Spleen (tissue), 11 donors: ENCODE measurements around the gene ESX1. TPM values are rescaled to one million over a fixed set of nuclear protein-coding genes. Genes with fewer than 3 reads are reported as not detected.

Source experiments
- DNase-seq: peaks from one replicate; pipeline ENCODE4 v3.0.0-alpha.2; 2020
- H3K27ac ChIP-seq, 8 donors: fragments of 200-600 bp; sonication (generic) in 7 of 8; 1 replicate in 4 of 8; 2 replicates in 4 of 8; pipeline versions ENCODE4 v1.5.0 to v1.8.0; 2016 to 2021; ENCODE audit warnings: inconsistent platforms in 4 of 8, mild to moderate bottlenecking in 4 of 8, moderate library complexity in 1 of 8
- H3K27me3 ChIP-seq, 7 donors: fragments of 200-600 bp; sonication (generic) in 6 of 7; replicated peaks in 1 of 7; 1 replicate in 4 of 7; 2 replicates in 3 of 7; pipeline versions ENCODE4 v1.5.0 to v1.8.0; 2016 to 2021; ENCODE audit warnings: inconsistent platforms in 3 of 7, mild to moderate bottlenecking in 1 of 7
- H3K36me3 ChIP-seq, 6 donors: fragments of 200-600 bp; sonication (generic) in 5 of 6; 1 replicate in 4 of 6; 2 replicates in 2 of 6; pipeline versions ENCODE4 v1.5.0 to v1.8.0; 2016 to 2021; ENCODE audit warnings: inconsistent platforms in 2 of 6
- H3K4me1 ChIP-seq, 6 donors: fragments of 200-600 bp; sonication (generic) in 5 of 6; 1 replicate in 3 of 6; 2 replicates in 3 of 6; pipeline versions ENCODE4 v1.5.0 to v1.8.0; 2016 to 2021; ENCODE audit warnings: inconsistent platforms in 3 of 6
- H3K4me3 ChIP-seq, 8 donors: fragments of 200-600 bp; sonication (generic) in 7 of 8; 1 replicate in 4 of 8; 2 replicates in 4 of 8; pipeline versions ENCODE4 v1.5.0 to v1.8.0; 2016 to 2021; ENCODE audit warnings: inconsistent platforms in 4 of 8, mild to moderate bottlenecking in 4 of 8, moderate library complexity in 2 of 8
- H3K9me3 ChIP-seq, 8 donors: fragments of 200-600 bp; sonication (generic) in 7 of 8; 1 replicate in 4 of 8; 2 replicates in 4 of 8; pipeline versions ENCODE4 v1.5.0 to v1.8.0; 2016 to 2021; ENCODE audit warnings: inconsistent platforms in 4 of 8
- CTCF ChIP-seq, 11 experiments: fragments of 200-600 bp in 7 of 11; fragments of 450-650 bp in 4 of 11; sonication (generic) in 4 of 11; IDR thresholded peaks in 8 of 11; conservative IDR thresholded peaks in 3 of 11; 1 replicate in 7 of 11; 2 replicates in 4 of 11; pipeline versions ENCODE4 v1.4.0 to v1.8.0; 2016 to 2021; ENCODE audit warnings: antibody characterized with exemption in 11 of 11, inconsistent platforms in 4 of 11, mild to moderate bottlenecking in 1 of 11
- POLR2A ChIP-seq, 3 donors: fragments of 450-650 bp; IDR thresholded peaks; one replicate each; pipeline ENCODE4 v1.5.1; 2017; ENCODE audit warnings: antibody characterized with exemption in 3 of 3, mild to moderate bottlenecking in 1 of 3
- POLR2AphosphoS5 ChIP-seq, 3 donors: sonication (generic); formaldehyde crosslinking; IDR thresholded peaks; one replicate each; pipeline ENCODE4 v1.5.1; 2017; ENCODE audit warnings: antibody characterized with exemption in 3 of 3
- WGBS, 5 donors: extraction: QIAGEN DNeasy Blood & Tissue Kit in 3 of 5; methylation state at CpG; one replicate each; pipeline versions ENCODE4 v1.1.5 to v1.1.7; 2013 to 2018; 5-methylcytosine and 5-hydroxymethylcytosine counted together
- intact Hi-C: fragments of 100-400 bp; cut with DNase I; formaldehyde crosslinking; loops from one replicate; pipeline ENCODE4 v1.15.0; 2023; ENCODE audit warnings: low total_unique reads
- polyA plus RNA-seq, 3 donors: library from polyadenylated mRNA; stranded (reverse); fragments of 200-250 nt; gene quantifications; one replicate each; pipeline ENCODE4 v1.2.1, GENCODE V29; 2013
- total RNA-seq, 7 donors: library from RNA; depleted of rRNA in 3 of 7; stranded (reverse); fragments of >200 nt in 3 of 7; fragmentation: NEBNext Ultra II Directional in 4 of 7; extraction: Animal tissue kit (Norgen Biotek cat#: 25700) in 4 of 7; gene quantifications; one replicate each; pipeline versions ENCODE4 v1.1.0 to v1.2.1, GENCODE V29; 2016 to 2021
- donor health status: healthy with polysubstance abuse.
- donor health status: DM: no; HTN: no; CAD: no; lungs with moderate emphysema.
- donor health status: DM: no; HTN: no; CAD: no.
- donor health status: Bipolar disorder and iron deficiency.
- donor health status: healthy.
- donor health status: DM: no; HTN: no; CAD: no.
- donor health status: DM: yes; HTN: yes; CAD: no.

Gene ESX1
- total and polyA plus RNA-seq, 10 donors: not detected

- peaks cover 0 to 44% (median 0%) of the 10 kb centered on the region in 7 donors for H3K27me3 ChIP-seq
- intact Hi-C loops: no loop called here
- H3K27ac ChIP-seq: no peak overlapping the region
- H3K4me1 ChIP-seq: no peaks in the 10 kb centered on the region
- H3K36me3 ChIP-seq: no peaks in the 10 kb centered on the region
- 65 to 80% (median 73%) methylated on average over 4 of the region's 4 CpGs for whole genome bisulfite sequencing, 5 donors
- DNase-seq: no peak
- no peak overlapping the region for H3K4me3 ChIP-seq
- no peaks in the 10 kb centered on the region for H3K9me3 ChIP-seq
- TF ChIP-seq CTCF (IDR thresholded peaks at IDR 0.05 in 8 of 11, conservative IDR thresholded peaks at IDR 0.05 in 3 of 11) (no peak), POLR2AphosphoS5 (IDR thresholded peaks at IDR 0.05) (no peak), POLR2A (IDR thresholded peaks at IDR 0.05) (no peak)
These were observed 30.5 kb upstream of the ESX1 start for GRCh38 chrX:104285201-104285600.

GRCh38 chrX:104284507-104284906 lies 29.8 kb upstream of the ESX1 start:
- TF ChIP-seq POLR2A (IDR thresholded peaks at IDR 0.05) (no peak), CTCF (IDR thresholded peaks at IDR 0.05 in 8 of 11, conservative IDR thresholded peaks at IDR 0.05 in 3 of 11) (no peak), POLR2AphosphoS5 (IDR thresholded peaks at IDR 0.05) (no peak)
- no peaks in the 10 kb centered on the region for H3K4me1 ChIP-seq
- H3K4me3 ChIP-seq: no peak overlapping the region
- WGBS, 5 donors: 44 to 82% (median 56%) methylated on average over 2 of the region's 2 CpGs
- intact Hi-C loops: no loop called here
- H3K9me3 ChIP-seq: no peaks in the 10 kb centered on the region
- H3K36me3 ChIP-seq: no peaks in the 10 kb centered on the region
- no peak for DNase-seq
- H3K27ac ChIP-seq: no peak overlapping the region
- H3K27me3 ChIP-seq: peaks cover 0 to 51% (median 0%) of the 10 kb centered on the region in 7 donors

- Histone ChIP-seq H3K36me3 (no peaks in the 10 kb centered on the region), H3K4me1 (no peaks in the 10 kb centered on the region), H3K27me3 (peaks cover 0 to 45% (median 0%) of the 10 kb centered on the region in 7 donors), H3K27ac (no peak overlapping the region), H3K4me3 (no peak overlapping the region), H3K9me3 (no peaks in the 10 kb centered on the region)
- TF ChIP-seq POLR2AphosphoS5 (IDR thresholded peaks at IDR 0.05) (no peak), POLR2A (IDR thresholded peaks at IDR 0.05) (no peak), CTCF (IDR thresholded peaks at IDR 0.05 in 8 of 11, conservative IDR thresholded peaks at IDR 0.05 in 3 of 11) (no peak)
- no peak for DNase-seq
- WGBS, 5 donors: 28 to 48% (median 33%) methylated on average over 9 of the region's 9 CpGs
- intact Hi-C loops: no loop called here
These were observed 27.5 kb upstream of the ESX1 start for GRCh38 chrX:104282166-104282725.

- intact Hi-C loops: no loop called here
These were observed 26.8 kb upstream of the ESX1 start for GRCh38 chrX:104281564-104281963.

More at GRCh38 chrX:104281564-104281963, 26.8 kb upstream of the ESX1 start:
- no peaks in the 10 kb centered on the region for H3K36me3 ChIP-seq
- DNase-seq: no peak
- H3K4me1 ChIP-seq: no peaks in the 10 kb centered on the region
- no peak overlapping the region for H3K27ac ChIP-seq
- TF ChIP-seq POLR2A (IDR thresholded peaks at IDR 0.05) (no peak), CTCF (IDR thresholded peaks at IDR 0.05 in 8 of 11, conservative IDR thresholded peaks at IDR 0.05 in 3 of 11) (no peak), POLR2AphosphoS5 (IDR thresholded peaks at IDR 0.05) (no peak)
- H3K4me3 ChIP-seq: no peak overlapping the region
- H3K27me3 ChIP-seq: peaks cover 0 to 46% (median 0%) of the 10 kb centered on the region in 7 donors
- 83 to 98% (median 86%) methylated on average over 4 of the region's 4 CpGs for WGBS, 5 donors
- H3K9me3 ChIP-seq: no peaks in the 10 kb centered on the region
